Measurements from ENCODE around the gene MAPT. TPM values are rescaled to one million over a fixed set of nuclear protein-coding genes. Genes with fewer than 3 reads are reported as not detected.

The MAPT gene
- total RNA-seq, 1 donor from 2014 or later, result 2.1 TPM

DNA sequence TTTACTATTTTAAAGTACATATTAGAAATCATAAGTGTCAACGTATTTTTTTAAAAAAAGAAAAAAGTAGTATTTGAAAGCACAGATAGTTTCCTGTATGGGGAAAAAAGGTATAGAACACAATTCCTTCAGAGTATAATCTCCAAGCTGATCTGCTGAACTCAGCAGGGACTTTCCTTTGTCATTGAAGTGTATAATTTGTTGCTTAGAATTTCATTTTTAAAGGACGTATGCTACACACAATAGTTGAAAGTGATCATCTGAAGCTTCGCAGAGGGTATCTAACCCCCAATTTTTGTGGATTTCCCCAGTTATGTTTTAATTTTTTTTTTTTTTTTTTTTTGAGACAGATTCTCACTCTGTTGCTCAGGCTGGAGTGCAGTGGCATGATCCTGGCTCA is 20.2 kb upstream of the MAPT start:
- H3K9ac ChIP-seq (ENCODE audit: low read length), result no peak overlapping the region
- H3K27me3 Mint-ChIP-seq (ENCODE audit: low read depth, unreplicated experiment), result no peaks in the 10 kb centered on the region
- TF ChIP-seq, protein P1, sequence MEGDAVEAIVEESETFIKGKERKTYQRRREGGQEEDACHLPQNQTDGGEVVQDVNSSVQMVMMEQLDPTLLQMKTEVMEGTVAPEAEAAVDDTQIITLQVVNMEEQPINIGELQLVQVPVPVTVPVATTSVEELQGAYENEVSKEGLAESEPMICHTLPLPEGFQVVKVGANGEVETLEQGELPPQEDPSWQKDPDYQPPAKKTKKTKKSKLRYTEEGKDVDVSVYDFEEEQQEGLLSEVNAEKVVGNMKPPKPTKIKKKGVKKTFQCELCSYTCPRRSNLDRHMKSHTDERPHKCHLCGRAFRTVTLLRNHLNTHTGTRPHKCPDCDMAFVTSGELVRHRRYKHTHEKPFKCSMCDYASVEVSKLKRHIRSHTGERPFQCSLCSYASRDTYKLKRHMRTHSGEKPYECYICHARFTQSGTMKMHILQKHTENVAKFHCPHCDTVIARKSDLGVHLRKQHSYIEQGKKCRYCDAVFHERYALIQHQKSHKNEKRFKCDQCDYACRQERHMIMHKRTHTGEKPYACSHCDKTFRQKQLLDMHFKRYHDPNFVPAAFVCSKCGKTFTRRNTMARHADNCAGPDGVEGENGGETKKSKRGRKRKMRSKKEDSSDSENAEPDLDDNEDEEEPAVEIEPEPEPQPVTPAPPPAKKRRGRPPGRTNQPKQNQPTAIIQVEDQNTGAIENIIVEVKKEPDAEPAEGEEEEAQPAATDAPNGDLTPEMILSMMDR (IDR thresholded peaks at IDR 0.05; ENCODE audit: insufficient read depth, low read depth, low read length), result no peak
- TF ChIP-seq EZH2 (IDR thresholded peaks at IDR 0.05; ENCODE audit: insufficient read depth, low read length), result no peak
- peaks cover 9% of the 10 kb centered on the region for H3K27me3 ChIP-seq (ENCODE audit: insufficient read depth, low read length)
- no peaks in the 10 kb centered on the region for H4K20me1 ChIP-seq (ENCODE audit: insufficient read depth, low read length)
- H3K4me2 ChIP-seq (ENCODE audit: low read length), result no peak overlapping the region
- H3K36me3 ChIP-seq (ENCODE audit: insufficient read depth, low read length), result no peaks in the 10 kb centered on the region
- FAIRE-seq, result no peak
- H3K4me1 ChIP-seq (ENCODE audit: insufficient read depth, low read length), result no peaks in the 10 kb centered on the region
- H2AFZ ChIP-seq (ENCODE audit: low read depth, low read length), result no peak overlapping the region
- no peak overlapping the region for H3K27ac ChIP-seq (ENCODE audit: low read depth, low read length)
- no peak overlapping the region for H3K4me3 Mint-ChIP-seq (ENCODE audit: unreplicated experiment)
- no peak for DNase-seq (ENCODE audit: low read depth)
- no peak overlapping the region for H3K27ac Mint-ChIP-seq (ENCODE audit: unreplicated experiment)
- peaks cover 25% of the 10 kb centered on the region for H3K4me1 Mint-ChIP-seq (ENCODE audit: low read depth, unreplicated experiment)
- no peaks in the 10 kb centered on the region for H3K79me2 ChIP-seq (ENCODE audit: insufficient read depth, low read length)
- H3K9me3 Mint-ChIP-seq (ENCODE audit: unreplicated experiment), result no peaks in the 10 kb centered on the region
- no peaks in the 10 kb centered on the region for H3K36me3 Mint-ChIP-seq (ENCODE audit: low read depth, unreplicated experiment)
- no peaks in the 10 kb centered on the region for H3K9me3 ChIP-seq (ENCODE audit: insufficient read depth, low read depth, low read length)
- no peak overlapping the region for H3K4me3 ChIP-seq (ENCODE audit: insufficient read depth, low read depth, low read length)

DNA sequence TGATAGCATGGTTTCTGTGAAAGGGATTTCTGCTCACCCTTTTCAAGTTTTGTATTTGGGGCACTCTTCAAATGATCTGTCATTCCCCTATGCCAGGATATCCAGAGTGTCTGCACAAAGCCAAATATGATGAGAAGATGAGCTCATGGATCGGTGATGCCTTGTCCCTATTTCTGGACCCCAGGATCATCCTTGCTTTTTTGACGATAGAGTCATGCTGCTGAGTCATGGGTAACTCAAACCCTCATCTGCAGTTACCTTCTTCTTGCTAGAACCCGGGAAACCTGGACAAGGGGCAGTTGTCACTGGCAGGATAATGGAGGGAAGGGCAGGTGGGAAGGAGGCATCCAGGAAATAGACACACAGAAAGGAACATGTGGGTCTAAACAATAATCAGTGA is 17.8 kb upstream of the MAPT start:
- no peak for DNase-seq (ENCODE audit: low read depth)
- Mint-ChIP-seq H3K27me3 (ENCODE audit: low read depth, unreplicated experiment) (peaks cover 5% of the 10 kb centered on the region), H3K4me1 (ENCODE audit: low read depth, unreplicated experiment) (peaks cover 17% of the 10 kb centered on the region), H3K27ac (ENCODE audit: unreplicated experiment) (no peak overlapping the region), H3K4me3 (ENCODE audit: unreplicated experiment) (no peak overlapping the region), H3K36me3 (ENCODE audit: low read depth, unreplicated experiment) (no peaks in the 10 kb centered on the region), H3K9me3 (ENCODE audit: unreplicated experiment) (no peaks in the 10 kb centered on the region)
- no peak overlapping the region for H3K9ac ChIP-seq (ENCODE audit: low read length)
- no peak overlapping the region for H3K27ac ChIP-seq (ENCODE audit: low read depth, low read length)
- no peak overlapping the region for H3K4me2 ChIP-seq (ENCODE audit: low read length)
- no peaks in the 10 kb centered on the region for H3K36me3 ChIP-seq (ENCODE audit: insufficient read depth, low read length)
- no peak for FAIRE-seq
- H3K4me1 ChIP-seq (ENCODE audit: insufficient read depth, low read length), result no peaks in the 10 kb centered on the region
- no peak for TF ChIP-seq EZH2 (IDR thresholded peaks at IDR 0.05; ENCODE audit: insufficient read depth, low read length)
- TF ChIP-seq, protein P1 (IDR thresholded peaks at IDR 0.05; ENCODE audit: insufficient read depth, low read depth, low read length), result no peak
- H3K27me3 ChIP-seq (ENCODE audit: insufficient read depth, low read length), result peaks cover 9% of the 10 kb centered on the region
- H4K20me1 ChIP-seq (ENCODE audit: insufficient read depth, low read length), result no peaks in the 10 kb centered on the region
- H2AFZ ChIP-seq (ENCODE audit: low read depth, low read length), result no peak overlapping the region
- H3K9me3 ChIP-seq (ENCODE audit: insufficient read depth, low read depth, low read length), result no peaks in the 10 kb centered on the region
- no peak overlapping the region for H3K4me3 ChIP-seq (ENCODE audit: insufficient read depth, low read depth, low read length)
- H3K79me2 ChIP-seq (ENCODE audit: insufficient read depth, low read length), result no peaks in the 10 kb centered on the region

DNA sequence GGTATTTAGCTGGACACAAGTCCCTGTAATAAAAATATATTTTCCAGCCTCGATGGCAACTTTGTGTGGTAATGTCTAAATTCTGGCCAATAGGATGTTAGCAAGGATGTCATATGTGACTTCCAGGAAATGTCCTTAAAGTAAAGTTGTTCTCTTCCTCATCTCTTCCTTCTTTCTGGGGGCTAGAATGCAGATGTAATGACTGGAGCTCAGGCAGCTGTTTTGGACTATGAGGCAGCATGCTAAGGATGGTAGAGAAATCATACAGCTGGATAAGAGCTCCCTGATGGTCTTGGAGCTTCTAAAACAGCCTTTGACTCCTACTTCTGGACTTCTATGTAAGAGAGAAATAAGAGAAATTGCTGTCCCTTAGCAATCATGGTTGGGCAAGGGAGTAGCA is 16.9 kb upstream of the MAPT start:
- H3K36me3 Mint-ChIP-seq (ENCODE audit: low read depth, unreplicated experiment), result no peaks in the 10 kb centered on the region
- FAIRE-seq, result no peak
- no peak for DNase-seq (ENCODE audit: low read depth)
- Histone ChIP-seq H3K27me3 (ENCODE audit: insufficient read depth, low read length) (peaks cover 9% of the 10 kb centered on the region), H3K4me3 (ENCODE audit: insufficient read depth, low read depth, low read length) (no peak overlapping the region), H3K4me1 (ENCODE audit: insufficient read depth, low read length) (no peaks in the 10 kb centered on the region), H3K36me3 (ENCODE audit: insufficient read depth, low read length) (no peaks in the 10 kb centered on the region), H3K27ac (ENCODE audit: low read depth, low read length) (no peak overlapping the region), H3K9me3 (ENCODE audit: insufficient read depth, low read depth, low read length) (no peaks in the 10 kb centered on the region), H4K20me1 (ENCODE audit: insufficient read depth, low read length) (no peaks in the 10 kb centered on the region), H3K79me2 (ENCODE audit: insufficient read depth, low read length) (no peaks in the 10 kb centered on the region), H2AFZ (ENCODE audit: low read depth, low read length) (no peak overlapping the region), H3K4me2 (ENCODE audit: low read length) (no peak overlapping the region), H3K9ac (ENCODE audit: low read length) (no peak overlapping the region)
- TF ChIP-seq, protein P1 (IDR thresholded peaks at IDR 0.05; ENCODE audit: insufficient read depth, low read depth, low read length), result no peak
- TF ChIP-seq EZH2 (IDR thresholded peaks at IDR 0.05; ENCODE audit: insufficient read depth, low read length), result no peak
- H3K4me3 Mint-ChIP-seq (ENCODE audit: unreplicated experiment), result no peak overlapping the region
- peaks cover 11% of the 10 kb centered on the region for H3K27me3 Mint-ChIP-seq (ENCODE audit: low read depth, unreplicated experiment)
- H3K4me1 Mint-ChIP-seq (ENCODE audit: low read depth, unreplicated experiment), result peaks cover 11% of the 10 kb centered on the region
- no peak overlapping the region for H3K27ac Mint-ChIP-seq (ENCODE audit: unreplicated experiment)
- H3K9me3 Mint-ChIP-seq (ENCODE audit: unreplicated experiment), result no peaks in the 10 kb centered on the region

Data from astrocyte (in vitro differentiated cells and primary cell).